HG03571 (cell line): ENCODE data around the gene KLHL24.
"Not testable (repeated sequence)": the region's sequence is repeated elsewhere in the genome, so short reads cannot be mapped to it uniquely, and the experiment has no call there.

Experiments used
- ATAC-seq: cut with Tn5 transposase; IDR thresholded peaks from one replicate; pipeline ENCODE4 v1.9.1; 2021; ENCODE audit not compliant: unreplicated experiment

The KLHL24 gene

GRCh38 chr3:183634707-183635106, 716 bp upstream of the KLHL24 start:
- no peak for ATAC-seq

DNA sequence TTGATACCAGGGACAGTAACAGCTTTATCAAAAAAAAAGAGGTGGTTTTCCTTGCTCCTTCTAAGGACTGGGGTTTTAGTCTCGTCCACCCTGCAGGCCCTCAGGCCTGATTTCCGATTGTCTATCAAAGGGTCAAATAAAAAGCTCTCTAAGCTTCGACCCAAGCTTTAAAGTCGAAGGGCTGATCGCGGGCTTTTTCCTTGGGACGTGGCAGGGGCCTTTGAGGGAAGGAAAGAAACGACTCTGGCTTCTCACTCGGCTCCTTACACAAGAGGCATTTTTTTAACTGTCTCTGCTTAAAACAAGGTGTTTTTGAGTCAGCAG, 354 bp upstream of the KLHL24 start:
- ATAC-seq: no peak

- ATAC-seq: peak; percentile 80
Measured at GRCh38 chr3:183636221-183637105, 1.0 kb downstream of the KLHL24 start.

DNA sequence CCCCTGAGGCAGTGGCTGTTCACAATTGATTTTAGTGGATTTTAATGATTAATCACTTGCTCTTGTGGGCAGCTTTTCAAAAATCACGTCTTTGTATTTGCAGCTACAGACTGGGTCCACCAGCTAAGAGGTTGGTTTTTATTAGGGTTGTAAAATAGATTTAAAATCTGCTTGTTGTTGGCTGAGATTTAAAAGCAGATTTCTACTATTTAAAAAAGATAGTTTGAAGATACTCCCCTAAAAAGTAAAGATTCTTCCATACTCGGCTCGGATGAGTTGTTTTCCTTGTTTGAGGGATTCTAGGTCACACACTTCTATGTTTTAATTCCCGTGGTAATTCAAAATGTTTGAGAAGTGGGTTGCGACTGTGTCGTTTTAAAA, 1.7 kb downstream of the KLHL24 start:
- no peak for ATAC-seq

DNA sequence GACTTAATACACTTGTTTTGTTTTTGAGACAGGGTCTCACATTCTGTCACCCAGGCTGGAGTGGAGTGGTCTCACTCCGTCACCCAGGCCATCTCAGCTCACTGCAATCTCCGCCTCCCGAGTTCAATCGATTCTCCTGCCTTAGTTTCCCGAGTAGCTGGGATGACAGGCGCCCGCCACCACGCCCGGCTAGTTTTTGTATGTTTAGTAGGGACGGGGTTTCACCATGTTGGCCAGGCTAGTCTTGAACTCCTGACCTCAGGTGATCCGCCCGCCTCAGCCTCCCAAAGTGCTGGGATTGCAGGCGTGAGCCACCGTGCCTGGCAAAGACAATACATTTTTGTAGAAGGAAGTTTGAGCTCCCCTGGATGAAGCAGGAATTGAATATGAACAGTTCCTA, 2.2 kb downstream of the KLHL24 start:
- not testable (repeated sequence) for ATAC-seq

- no peak for ATAC-seq
Measured at GRCh38 chr3:183638101-183638852, 2.9 kb downstream of the KLHL24 start.

GRCh38 chr3:183640635-183641034, 5.2 kb downstream of the KLHL24 start:
- ATAC-seq: not testable (repeated sequence)

GRCh38 chr3:183641882-183642281, 6.5 kb downstream of the KLHL24 start:
- no peak for ATAC-seq

DNA sequence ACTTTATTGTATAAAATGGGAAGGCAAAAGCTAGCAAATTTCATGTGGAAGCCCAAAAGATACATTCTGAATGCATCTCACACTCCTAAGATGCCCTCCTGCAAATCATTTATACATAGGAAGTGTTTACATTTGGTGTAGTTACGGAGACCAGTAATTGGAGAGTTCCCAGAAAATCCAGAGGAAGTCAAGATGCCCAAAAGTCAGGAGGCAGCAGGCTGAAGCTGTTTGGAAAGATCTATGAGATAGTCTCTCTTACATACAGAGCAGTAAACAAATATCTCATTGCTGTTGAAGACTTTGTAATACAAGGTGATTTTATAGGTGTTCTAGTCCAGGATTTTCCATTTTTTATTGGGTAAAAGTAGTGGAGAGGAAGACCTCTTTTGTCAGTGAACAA, 8.8 kb downstream of the KLHL24 start:
- no peak for ATAC-seq

GRCh38 chr3:183645254-183645653, 9.8 kb downstream of the KLHL24 start:
- ATAC-seq: no peak

DNA sequence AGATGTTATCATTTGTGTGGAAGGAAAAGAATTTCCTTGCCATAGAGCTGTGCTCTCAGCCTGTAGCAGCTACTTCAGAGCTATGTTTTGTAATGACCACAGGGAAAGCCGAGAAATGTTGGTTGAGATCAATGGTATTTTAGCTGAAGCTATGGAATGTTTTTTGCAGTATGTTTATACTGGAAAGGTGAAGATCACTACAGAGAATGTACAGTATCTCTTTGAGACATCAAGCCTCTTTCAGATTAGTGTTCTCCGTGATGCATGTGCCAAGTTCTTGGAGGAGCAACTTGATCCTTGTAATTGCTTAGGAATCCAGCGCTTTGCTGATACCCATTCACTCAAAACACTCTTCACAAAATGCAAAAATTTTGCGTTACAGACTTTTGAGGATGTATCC, 15.1 kb downstream of the KLHL24 start:
- ATAC-seq: no peak

DNA sequence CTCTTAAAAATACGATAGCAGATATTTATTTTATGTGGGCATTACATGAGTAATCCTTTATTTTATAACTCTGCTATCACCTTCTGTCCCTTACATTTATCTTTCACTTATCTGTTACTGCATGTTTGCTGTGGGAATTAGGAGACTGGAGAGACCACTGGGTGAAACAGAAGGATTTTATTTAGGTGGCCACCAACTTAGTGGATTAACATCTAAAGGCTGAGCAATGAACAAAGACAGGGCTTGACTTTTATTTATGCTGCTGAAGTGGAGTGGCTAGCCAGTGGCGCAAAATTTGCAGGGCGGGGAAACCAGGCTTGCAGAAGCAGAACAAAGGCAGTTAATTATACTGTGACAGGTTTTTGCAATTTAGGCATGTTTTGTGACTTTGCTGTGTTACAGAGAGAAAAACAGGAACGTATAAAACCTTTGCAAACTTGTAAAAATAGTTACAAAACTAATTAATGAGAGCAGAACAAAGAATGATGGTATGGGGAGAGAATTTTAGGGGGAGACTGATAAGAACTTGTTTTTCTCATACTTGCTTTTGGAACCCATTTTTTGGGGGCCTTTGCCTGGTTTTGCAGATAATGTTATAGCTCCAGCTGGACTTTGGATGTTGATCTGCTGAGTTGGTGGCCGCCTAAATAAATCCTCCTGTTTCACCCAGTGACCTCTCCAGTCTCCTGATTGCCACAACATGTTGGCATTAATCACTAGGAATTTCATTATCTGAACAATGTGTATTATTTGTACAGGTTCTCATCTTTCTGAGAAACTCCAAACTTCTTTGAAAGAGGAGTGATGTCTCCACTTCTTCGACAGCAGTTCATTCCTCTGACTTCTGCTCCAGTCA, 18.0 kb downstream of the KLHL24 start:
- no peak for ATAC-seq

DNA sequence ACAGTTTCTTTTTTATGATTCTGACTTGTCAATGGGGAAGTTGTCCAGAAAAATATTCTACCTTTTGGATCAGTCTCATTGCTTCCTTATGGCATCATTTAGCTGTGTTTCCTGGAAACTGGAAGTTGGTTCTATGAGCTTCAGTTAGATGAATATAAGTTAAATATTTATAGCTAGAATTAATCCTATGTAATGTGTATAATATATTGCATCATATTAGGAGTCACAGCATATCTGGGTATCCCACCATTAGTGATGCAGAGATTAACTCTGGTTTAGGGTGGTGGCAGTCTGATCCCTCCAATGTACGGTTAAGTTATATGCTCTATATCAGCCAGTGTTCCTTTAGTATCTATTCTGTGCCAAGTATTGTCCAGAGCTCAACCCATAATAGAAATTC, 19.3 kb downstream of the KLHL24 start:
- ATAC-seq: no peak

- no peak for ATAC-seq
Measured at GRCh38 chr3:183662099-183662498, 26.7 kb downstream of the KLHL24 start.

GRCh38 chr3:183664913-183665381, 29.5 kb downstream of the KLHL24 start:
- ATAC-seq: no peak

- ATAC-seq: no peak
Measured at GRCh38 chr3:183680061-183680460, 44.6 kb downstream of the KLHL24 start.

- no peak for ATAC-seq
Measured at GRCh38 chr3:183687705-183688104, 52.3 kb downstream of the KLHL24 start.

GRCh38 chr3:183688874-183689273, 53.5 kb downstream of the KLHL24 start:
- no peak for ATAC-seq

GRCh38 chr3:183689621-183690020, 54.2 kb downstream of the KLHL24 start:
- not testable (repeated sequence) for ATAC-seq

DNA sequence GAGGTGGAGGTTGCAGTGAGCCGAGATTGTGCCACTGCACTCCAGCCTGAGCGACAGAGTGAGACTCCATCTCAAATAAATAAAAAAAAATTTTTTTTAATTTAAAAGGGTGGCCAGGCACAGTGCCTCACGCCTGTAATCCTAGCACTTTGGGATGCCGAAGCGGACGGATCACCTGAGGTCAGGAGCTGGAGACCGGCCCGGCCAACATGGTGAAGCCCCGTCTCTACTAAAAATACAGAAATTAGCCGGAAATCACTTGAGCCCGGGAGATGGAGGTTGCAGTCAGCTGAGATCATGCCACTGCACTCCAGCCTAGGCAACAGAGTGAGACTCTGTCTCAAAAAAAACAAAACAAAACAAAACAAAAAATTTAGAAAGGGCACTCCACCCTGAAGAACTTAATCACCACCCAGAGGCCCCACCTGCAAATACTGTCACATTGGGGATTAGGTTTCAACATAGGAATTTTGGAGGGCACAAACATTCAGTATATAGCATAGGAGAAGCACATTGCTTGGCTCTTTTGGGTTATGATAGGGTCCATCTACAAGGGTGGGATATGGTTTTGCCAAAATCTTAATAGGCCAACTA, 55.1 kb downstream of the KLHL24 start:
- no peak for ATAC-seq

DNA sequence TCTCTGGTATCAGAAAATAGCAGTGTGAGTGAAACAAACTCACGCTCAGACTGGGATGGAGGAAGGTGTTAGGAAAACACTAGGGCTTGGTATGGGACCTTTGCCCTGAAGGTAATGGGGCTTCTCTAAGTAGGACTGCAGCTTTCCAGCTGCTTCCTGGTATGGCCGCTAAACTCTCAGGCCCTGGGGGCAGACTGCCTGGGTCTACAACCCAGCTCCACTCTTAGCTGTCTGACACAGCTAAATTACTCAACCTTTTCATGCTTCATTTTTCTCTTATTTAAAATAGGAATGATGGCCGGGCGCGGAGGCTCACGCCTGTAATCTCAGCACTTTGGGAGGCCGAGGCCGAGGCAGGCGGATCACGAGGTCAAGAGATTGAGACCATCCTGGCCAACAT, 57.0 kb downstream of the KLHL24 start:
- no peak for ATAC-seq
